C4-2B (cell line): Measurements from ENCODE around the gene APOE.
"Not testable (repeated sequence)": the region's sequence is repeated elsewhere in the genome, so short reads cannot be mapped to it uniquely, and the experiment has no call there.

Source experiments
- H3K27ac ChIP-seq: fragments of 450-650 bp; 2 replicates; pipeline ENCODE4 v1.5.1; 2017
- CTCF ChIP-seq: fragments of 450-650 bp; conservative IDR thresholded peaks from 2 replicates; pipeline ENCODE4 v1.5.1; 2017; ENCODE audit warnings: mild to moderate bottlenecking
- ZFX ChIP-seq: fragments of 450-650 bp; IDR thresholded peaks from 2 replicates; pipeline ENCODE4 v1.6.1; 2017

APOE gene

DNA sequence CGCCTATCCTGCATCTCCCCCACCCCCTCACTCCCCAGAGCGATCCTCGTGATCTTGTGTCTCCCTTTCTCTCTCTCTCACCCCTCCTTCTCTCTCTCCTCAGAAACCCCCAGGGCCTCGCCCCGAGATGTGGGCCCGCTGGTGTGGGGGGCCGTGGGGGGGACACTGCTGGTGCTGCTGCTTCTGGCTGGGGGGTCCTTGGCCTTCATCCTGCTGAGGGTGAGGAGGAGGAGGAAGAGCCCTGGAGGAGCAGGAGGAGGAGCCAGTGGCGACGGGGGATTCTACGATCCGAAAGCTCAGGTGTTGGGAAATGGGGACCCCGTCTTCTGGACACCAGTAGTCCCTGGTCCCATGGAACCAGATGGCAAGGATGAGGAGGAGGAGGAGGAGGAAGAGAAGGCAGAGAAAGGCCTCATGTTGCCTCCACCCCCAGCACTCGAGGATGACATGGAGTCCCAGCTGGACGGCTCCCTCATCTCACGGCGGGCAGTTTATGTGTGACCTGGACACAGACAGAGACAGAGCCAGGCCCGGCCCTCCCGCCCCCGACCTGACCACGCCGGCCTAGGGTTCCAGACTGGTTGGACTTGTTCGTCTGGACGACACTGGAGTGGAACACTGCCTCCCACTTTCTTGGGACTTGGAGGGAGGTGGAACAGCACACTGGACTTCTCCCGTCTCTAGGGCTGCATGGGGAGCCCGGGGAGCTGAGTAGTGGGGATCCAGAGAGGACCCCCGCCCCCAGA is 27.3 kb upstream of the APOE start:
- no peak for TF ChIP-seq ZFX
- no peak for TF ChIP-seq CTCF
- H3K27ac ChIP-seq, result peak overlapping the region; percentile 62

DNA sequence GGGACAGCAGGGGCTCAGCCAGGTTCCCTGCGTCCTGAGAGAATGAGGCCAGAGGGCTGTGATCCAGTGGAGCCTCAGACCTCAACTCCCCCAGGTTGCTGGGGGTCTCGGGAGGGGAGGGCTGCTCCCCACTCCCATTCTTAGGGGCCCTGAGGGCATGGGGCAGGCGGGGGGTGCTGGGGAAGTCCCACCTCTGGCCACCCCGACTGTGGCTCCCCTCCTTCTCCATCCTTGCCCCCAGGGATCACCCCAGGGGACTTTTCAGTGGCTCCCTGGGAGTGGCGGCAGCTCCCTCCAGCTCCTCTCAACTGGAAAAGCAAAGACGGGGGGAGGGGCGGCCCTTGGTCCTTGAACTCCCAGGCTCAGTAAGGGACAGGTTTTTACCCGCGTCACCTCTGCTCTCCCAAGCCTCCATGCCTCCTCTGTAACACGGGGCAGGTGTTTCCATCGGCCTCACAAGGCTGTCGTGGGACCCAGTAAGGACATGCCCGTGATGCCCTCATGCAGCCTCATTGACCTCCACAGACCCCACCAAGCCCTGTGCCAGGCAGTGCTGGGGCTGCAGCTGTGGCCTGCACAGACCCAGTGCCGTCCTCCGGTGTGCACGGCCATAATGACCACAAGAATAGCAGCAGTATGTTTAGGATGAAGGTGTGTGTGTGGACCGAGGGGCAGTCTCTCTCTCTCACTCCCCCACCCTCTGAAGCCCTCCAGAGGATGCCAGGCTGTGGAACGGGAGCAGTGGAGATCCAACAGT is 26.1 kb upstream of the APOE start:
- peak overlapping the region; percentile 62 for H3K27ac ChIP-seq
- TF ChIP-seq CTCF, result no peak
- TF ChIP-seq ZFX, result no peak

- no peak overlapping the region for H3K27ac ChIP-seq
- TF ChIP-seq CTCF, result no peak
- TF ChIP-seq ZFX, result no peak
These were observed 23.5 kb upstream of the APOE start for GRCh38 chr19:44882063-44882462.

GRCh38 chr19:44882619-44883397 is 22.8 kb upstream of the APOE start:
- H3K27ac ChIP-seq, result not testable (repeated sequence)

DNA sequence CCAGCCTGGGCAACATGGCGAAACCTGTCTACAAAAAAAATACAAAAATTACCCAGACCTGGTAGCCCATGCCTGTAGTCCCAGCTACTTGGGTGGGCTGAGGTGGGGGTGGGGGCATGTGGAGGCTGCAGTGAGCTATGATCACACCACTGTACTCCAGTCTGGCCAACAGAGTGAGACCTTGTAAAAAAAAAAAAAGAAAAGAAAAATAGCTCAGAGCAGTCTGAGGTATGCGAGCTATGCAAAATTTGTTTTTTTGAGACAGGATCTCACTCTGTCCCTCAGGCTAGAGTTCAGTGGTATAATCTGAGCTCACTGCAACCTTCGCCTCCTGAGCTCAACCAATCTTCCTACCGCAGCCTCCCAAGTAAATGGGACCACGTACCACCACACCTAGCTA is 21.7 kb upstream of the APOE start:
- TF ChIP-seq ZFX (no peak), CTCF (no peak)
- H3K27ac ChIP-seq, result no peak overlapping the region

DNA sequence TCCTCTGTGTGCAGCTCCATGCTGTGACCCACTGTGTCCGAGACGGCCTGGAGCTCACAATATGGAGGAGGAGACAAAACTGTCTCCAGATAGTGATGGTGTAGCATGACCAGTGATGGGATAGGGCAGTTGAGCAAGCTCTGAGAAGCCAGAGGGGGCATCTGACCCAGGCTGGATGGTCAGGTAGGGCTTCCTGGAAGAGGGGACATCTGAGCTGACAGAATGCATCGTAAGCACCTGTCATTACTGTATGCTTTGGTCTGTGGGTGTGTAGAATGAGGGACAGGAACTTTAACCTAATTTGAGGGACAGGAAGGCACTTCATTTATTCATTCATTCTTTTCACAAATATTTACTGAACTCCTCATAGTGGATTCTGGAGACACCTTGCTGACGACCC is 21.0 kb upstream of the APOE start:
- TF ChIP-seq CTCF (no peak), ZFX (no peak)
- no peak overlapping the region for H3K27ac ChIP-seq

GRCh38 chr19:44886141-44886540 is 19.5 kb upstream of the APOE start:
- no peak for TF ChIP-seq ZFX
- no peak for TF ChIP-seq CTCF
- no peak overlapping the region for H3K27ac ChIP-seq
